Rectal smooth muscle tissue (tissue), 1 donor: ENCODE results near the gene TRMT44.
"Not testable (repeated sequence)": the region's sequence is repeated elsewhere in the genome, so short reads cannot be mapped to it uniquely, and the experiment has no call there.

Experiments used
- H3K27ac ChIP-seq: one replicate; pipeline ENCODE4 v1.7.0; 2013; ENCODE audit warnings: low read depth, low read length, inconsistent platforms
- H3K27me3 ChIP-seq: one replicate; pipeline ENCODE4 v1.7.0; 2013; ENCODE audit warnings: low read length; ENCODE audit not compliant: control insufficient read depth, insufficient read depth
- H3K36me3 ChIP-seq: one replicate; pipeline ENCODE4 v1.7.0; 2013; ENCODE audit warnings: low read length; ENCODE audit not compliant: control insufficient read depth, insufficient read depth
- H3K4me1 ChIP-seq: one replicate; pipeline ENCODE4 v1.7.0; 2013; ENCODE audit warnings: low read length; ENCODE audit not compliant: control insufficient read depth, insufficient read depth
- H3K4me3 ChIP-seq: one replicate; pipeline ENCODE4 v1.7.0; 2013; ENCODE audit warnings: low read length
- H3K9ac ChIP-seq: one replicate; pipeline ENCODE4 v1.7.0; 2013; ENCODE audit warnings: low read length

TRMT44 gene

GRCh38 chr4:8410066-8410625 is 30.4 kb upstream of the TRMT44 start:
- Histone ChIP-seq H3K27me3 (no peaks in the 10 kb centered on the region), H3K36me3 (peaks cover 23% of the 10 kb centered on the region), H3K27ac (no peak overlapping the region), H3K4me3 (no peak overlapping the region), H3K9ac (no peak overlapping the region), H3K4me1 (no peaks in the 10 kb centered on the region)

DNA sequence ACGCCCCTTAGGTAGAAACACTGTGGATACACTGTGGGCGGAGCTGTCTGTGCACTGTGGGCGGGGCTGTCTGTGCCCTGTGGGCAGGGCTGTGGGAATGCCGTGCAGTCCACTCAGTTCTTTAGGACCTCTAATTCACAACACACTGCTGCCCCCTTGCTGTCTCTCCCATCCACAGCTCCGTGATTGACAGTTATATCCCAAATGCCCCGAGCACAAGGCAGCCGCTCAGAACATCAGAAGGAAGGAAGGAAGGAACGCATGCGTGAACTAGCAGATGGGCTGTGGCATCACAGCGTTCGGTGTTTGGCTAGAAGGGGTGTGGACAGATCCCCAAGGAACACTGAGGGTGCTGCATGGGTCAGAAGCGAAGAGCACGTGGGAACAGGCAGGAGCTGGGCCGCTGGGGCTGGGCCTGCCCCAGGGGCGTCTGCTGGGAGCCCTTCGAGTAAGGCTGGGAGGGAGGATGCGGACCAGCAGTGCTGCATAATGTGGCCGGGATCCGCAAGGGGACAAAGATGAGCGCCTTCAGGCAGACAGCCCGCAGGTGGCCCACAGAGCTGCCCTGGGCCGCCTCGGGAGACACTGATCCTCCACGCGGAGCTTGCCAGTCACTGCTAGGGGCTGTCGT is 29.8 kb upstream of the TRMT44 start:
- Histone ChIP-seq H3K4me1 (no peaks in the 10 kb centered on the region), H3K9ac (no peak overlapping the region), H3K36me3 (peaks cover 18% of the 10 kb centered on the region), H3K27me3 (no peaks in the 10 kb centered on the region), H3K27ac (no peak overlapping the region), H3K4me3 (no peak overlapping the region)

DNA sequence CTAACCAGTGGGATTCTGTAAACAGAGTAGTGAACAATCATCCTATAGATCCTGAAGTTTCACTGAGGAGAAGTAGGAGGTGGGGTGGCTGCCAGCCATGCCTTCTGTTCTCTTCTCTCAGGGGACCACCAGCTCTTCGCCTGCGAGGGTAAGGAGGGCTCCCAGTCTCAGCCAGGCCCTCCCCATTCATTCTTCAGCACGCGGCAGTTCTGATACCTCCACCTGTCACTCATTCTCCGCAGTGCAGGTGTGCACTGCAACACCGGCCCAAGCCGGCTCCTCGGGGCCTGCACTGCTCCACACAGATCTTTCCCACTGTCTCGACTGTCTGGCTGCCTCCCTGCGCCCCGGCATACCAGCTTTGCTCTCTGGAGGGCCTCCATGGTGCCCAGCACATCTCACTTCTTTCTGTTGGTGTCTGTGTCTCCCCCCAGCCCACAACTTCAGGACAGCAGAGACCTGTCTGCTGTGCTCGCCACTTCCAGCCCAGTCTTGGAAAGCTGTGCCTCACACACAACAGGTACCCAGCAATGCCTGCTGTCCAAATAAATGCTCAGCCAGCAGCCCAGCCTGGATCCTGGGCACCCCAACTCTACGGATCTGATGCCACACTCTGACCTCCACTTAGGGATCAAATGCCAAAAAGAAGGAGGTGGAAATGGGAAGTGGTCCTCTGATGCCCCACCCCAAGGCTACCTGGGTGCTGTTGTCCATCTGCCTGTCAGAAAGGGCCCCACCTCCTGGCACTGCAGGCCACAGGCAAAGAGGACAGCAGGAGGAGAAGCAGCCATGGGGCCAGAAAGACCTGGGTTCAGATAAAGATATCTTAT is 29.0 kb upstream of the TRMT44 start:
- H3K27ac ChIP-seq, result no peak overlapping the region
- no peak overlapping the region for H3K4me3 ChIP-seq
- H3K36me3 ChIP-seq, result peaks cover 13% of the 10 kb centered on the region
- no peaks in the 10 kb centered on the region for H3K27me3 ChIP-seq
- H3K4me1 ChIP-seq, result no peaks in the 10 kb centered on the region
- H3K9ac ChIP-seq, result no peak overlapping the region

- no peak overlapping the region for H3K4me3 ChIP-seq
- no peak overlapping the region for H3K27ac ChIP-seq
- no peaks in the 10 kb centered on the region for H3K27me3 ChIP-seq
- H3K4me1 ChIP-seq, result no peaks in the 10 kb centered on the region
- no peak overlapping the region for H3K9ac ChIP-seq
- H3K36me3 ChIP-seq, result peaks cover 13% of the 10 kb centered on the region
These were observed 28.3 kb upstream of the TRMT44 start for GRCh38 chr4:8412288-8412687.

GRCh38 chr4:8414377-8414776 is 26.2 kb upstream of the TRMT44 start:
- Histone ChIP-seq H3K4me3 (no peak overlapping the region), H3K27ac (no peak overlapping the region), H3K27me3 (no peaks in the 10 kb centered on the region), H3K36me3 (peaks cover 13% of the 10 kb centered on the region), H3K4me1 (no peaks in the 10 kb centered on the region), H3K9ac (no peak overlapping the region)

DNA sequence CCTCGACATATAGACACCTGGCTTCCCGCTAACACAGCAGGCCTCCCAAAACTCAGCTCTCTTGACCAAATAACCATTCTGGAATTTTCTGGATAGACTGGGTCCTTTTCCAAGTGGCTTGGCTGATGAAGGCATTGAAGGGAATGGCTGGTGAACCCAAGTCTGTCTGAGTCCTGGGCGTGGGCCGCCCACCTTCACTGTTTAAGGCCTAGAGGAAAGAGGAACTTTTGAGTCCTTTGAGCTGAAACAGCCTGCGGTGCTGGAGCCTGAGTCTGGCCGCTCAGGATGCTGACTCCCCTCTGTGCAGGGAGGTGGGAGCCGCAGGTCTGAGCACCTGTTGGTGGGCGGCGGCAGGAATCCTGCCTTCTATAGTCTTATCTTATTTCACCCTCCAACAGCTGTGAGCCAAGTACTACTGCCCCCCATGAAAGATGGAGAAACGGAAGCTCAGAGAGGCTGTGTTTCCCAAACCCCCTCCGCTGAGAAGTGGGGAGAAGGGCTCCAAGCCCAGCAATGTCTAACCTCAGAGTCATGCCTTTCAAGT is 23.4 kb upstream of the TRMT44 start:
- Histone ChIP-seq H3K27ac (no peak overlapping the region), H3K4me1 (no peaks in the 10 kb centered on the region), H3K4me3 (no peak overlapping the region), H3K9ac (no peak overlapping the region), H3K36me3 (peaks cover 13% of the 10 kb centered on the region), H3K27me3 (no peaks in the 10 kb centered on the region)

GRCh38 chr4:8419222-8420041 is 21.1 kb upstream of the TRMT44 start:
- H3K36me3 ChIP-seq, result peaks cover 2% of the 10 kb centered on the region
- no peaks in the 10 kb centered on the region for H3K27me3 ChIP-seq
- no peak overlapping the region for H3K9ac ChIP-seq
- no peak overlapping the region for H3K4me3 ChIP-seq
- no peak overlapping the region for H3K27ac ChIP-seq
- H3K4me1 ChIP-seq, result no peaks in the 10 kb centered on the region

- H3K4me3 ChIP-seq, H3K27ac ChIP-seq, H3K27me3 ChIP-seq: not testable (repeated sequence)
These were observed 20.4 kb upstream of the TRMT44 start for GRCh38 chr4:8420151-8420550.

GRCh38 chr4:8422327-8422726 is 18.2 kb upstream of the TRMT44 start:
- peaks cover 4% of the 10 kb centered on the region for H3K4me1 ChIP-seq
- no peak overlapping the region for H3K27ac ChIP-seq
- no peaks in the 10 kb centered on the region for H3K27me3 ChIP-seq
- H3K36me3 ChIP-seq, result no peaks in the 10 kb centered on the region
- no peak overlapping the region for H3K9ac ChIP-seq
- no peak overlapping the region for H3K4me3 ChIP-seq

More at GRCh38 chr4:8420151-8420550, 20.4 kb upstream of the TRMT44 start:
- not testable (repeated sequence) for H3K36me3 ChIP-seq, H3K9ac ChIP-seq, H3K4me1 ChIP-seq

- H3K9ac ChIP-seq, result no peak overlapping the region
- no peak overlapping the region for H3K4me3 ChIP-seq
- H3K27me3 ChIP-seq, result no peaks in the 10 kb centered on the region
- H3K27ac ChIP-seq, result no peak overlapping the region
- H3K36me3 ChIP-seq, result no peaks in the 10 kb centered on the region
- peaks cover 4% of the 10 kb centered on the region for H3K4me1 ChIP-seq
These were observed 17.8 kb upstream of the TRMT44 start for GRCh38 chr4:8422786-8423185.

DNA sequence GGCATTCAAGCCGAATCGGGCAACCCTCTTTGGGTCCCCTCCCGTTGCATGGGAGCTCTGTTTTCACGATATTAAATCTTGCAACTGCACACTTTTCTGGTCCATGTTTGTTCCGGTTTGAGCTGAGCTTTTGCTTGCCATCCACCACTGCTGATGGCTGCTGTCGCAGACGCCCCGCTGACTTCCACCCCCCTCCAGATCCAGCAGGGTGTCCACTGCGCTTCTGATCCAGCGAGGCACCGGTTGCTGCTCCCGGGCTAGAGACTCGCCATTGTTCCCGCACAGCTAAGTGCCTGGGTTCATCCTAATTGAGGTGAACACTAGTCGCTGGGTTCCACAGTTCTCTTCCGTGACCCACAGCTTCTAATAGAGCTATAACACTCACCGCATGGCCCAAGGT is 13.3 kb upstream of the TRMT44 start:
- no peak overlapping the region for H3K9ac ChIP-seq
- H3K27ac ChIP-seq, result no peak overlapping the region
- H3K36me3 ChIP-seq, result no peaks in the 10 kb centered on the region
- H3K4me3 ChIP-seq, result peak overlapping the region; percentile 84
- no peaks in the 10 kb centered on the region for H3K27me3 ChIP-seq
- peaks cover 8% of the 10 kb centered on the region for H3K4me1 ChIP-seq

- Histone ChIP-seq H3K27me3 (no peaks in the 10 kb centered on the region), H3K9ac (peak overlapping the region; percentile 68), H3K4me3 (peak overlapping the region; percentile 84), H3K27ac (peak overlapping the region; percentile 87), H3K4me1 (peaks cover 8% of the 10 kb centered on the region), H3K36me3 (no peaks in the 10 kb centered on the region)
These were observed 12.8 kb upstream of the TRMT44 start for GRCh38 chr4:8427761-8428287.
